Amniotic epithelial cell (primary cell): ENCODE data around the gene ALKBH4.
A peak's percentile ranks its signal among the peaks of the same experiment; 100 is the strongest.
"Not testable (repeated sequence)": the region's sequence is repeated elsewhere in the genome, so short reads cannot be mapped to it uniquely, and the experiment has no call there.

Experiments used
- DNase-seq: peaks from one replicate; pipeline ENCODE4 v3.0.0-alpha.2; 2010; ENCODE audit warnings: low read depth

ALKBH4 gene

DNA sequence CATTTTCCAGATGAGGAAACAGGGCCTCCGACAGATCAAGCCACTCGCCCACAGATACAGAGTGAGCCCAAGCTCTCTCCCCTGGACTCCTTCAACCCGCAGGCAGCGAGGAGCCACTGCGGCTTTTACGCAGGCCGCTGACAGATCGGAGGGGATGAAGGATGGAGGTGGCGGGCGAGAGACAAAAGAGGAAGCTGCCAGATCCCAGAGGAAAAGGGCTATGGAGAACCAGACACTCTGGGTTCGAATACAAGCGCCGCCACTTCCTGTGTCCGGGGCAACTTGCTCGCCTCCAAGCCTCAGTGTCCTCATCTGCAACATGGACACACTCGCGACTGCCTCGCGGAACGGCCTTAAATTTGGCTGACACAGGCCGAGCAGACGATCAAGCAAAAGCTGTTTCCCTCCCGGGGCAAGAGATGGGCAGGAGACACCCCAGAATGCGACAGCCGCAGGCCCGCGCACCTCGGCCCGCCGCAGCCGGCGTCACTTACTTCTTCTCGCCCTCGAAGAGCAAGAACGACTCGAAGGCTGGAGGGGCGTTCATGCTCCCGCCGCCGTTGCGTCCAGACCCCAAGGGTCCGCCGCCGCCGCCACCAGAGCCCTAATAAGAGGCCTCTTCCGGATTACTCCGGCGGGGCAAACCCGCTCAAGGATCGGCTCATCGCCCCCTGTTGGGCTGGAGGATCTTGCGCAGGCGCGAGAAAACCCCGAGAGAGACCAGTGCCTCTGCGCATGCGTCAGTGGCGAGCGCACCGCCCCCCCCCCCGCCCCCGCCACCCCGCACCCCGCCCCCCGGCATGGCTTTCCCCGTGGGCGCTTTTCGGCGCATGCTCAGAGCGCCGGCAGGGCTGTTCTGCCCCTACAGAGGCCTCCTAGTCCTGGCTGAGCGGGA lies 13.9 kb upstream of the ALKBH4 start, which contains the start of gene POLR2J:
Gene POLR2J, minus strand, starts transcription at position 609 of the 895 bp plus-strand sequence. Its CDS starts 62 bp downstream, at position 547.
- not testable (repeated sequence) for DNase-seq

DNA sequence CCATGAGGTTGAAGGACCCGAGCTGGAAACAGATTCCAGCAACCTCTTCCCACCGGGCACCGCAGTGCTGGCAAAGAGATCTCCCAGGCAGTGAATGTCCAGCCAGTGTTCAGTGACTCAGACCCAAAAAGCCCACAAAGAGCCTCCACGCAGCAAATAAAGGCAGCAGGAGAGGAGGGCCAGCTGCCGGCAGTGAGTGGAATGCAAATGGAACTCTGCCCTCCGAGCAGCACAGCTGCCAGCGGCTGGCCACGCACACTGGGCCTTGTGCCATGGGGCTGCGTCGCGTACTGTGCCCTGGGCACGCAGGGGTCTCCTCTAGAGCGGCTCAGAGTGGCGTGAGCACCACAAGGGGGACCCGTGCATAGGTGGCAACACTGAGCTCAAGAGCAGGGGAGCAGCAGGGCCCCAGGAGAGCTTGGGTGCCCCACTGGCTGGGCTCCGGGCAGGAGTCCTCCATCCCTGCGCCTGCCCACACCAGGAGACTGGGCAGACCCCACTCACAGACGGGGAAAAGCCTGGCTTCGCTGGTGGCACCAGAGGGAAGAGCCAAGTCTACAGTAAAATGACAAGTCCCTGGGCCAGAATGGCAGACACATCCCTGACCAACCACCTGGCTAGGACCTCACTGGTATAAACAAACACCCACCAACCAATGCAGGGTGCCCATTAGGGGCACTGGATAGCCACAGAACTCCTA lies 10.2 kb upstream of the ALKBH4 start:
- DNase-seq, result not testable (repeated sequence)

DNA sequence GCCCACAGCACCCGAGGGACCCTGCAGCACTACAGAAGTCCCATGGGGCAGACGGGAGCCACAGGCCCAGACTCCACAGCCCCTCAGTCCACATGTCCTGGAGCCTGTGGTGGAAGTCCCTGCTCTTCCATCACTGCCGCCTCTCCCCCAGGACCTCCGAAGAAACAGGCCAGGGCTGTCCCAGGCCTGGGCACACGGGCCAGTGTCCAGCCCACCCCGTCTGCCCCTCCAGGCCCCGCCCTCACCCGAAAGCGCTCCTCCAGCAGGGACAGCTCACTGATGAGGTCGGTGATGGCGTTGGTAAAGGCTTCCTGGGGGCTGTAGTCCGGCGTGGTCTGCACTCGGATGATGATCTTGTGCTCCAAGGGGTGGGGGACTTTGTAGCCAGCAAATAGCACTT lies 9.5 kb upstream of the ALKBH4 start:
- not testable (repeated sequence) for DNase-seq

DNA sequence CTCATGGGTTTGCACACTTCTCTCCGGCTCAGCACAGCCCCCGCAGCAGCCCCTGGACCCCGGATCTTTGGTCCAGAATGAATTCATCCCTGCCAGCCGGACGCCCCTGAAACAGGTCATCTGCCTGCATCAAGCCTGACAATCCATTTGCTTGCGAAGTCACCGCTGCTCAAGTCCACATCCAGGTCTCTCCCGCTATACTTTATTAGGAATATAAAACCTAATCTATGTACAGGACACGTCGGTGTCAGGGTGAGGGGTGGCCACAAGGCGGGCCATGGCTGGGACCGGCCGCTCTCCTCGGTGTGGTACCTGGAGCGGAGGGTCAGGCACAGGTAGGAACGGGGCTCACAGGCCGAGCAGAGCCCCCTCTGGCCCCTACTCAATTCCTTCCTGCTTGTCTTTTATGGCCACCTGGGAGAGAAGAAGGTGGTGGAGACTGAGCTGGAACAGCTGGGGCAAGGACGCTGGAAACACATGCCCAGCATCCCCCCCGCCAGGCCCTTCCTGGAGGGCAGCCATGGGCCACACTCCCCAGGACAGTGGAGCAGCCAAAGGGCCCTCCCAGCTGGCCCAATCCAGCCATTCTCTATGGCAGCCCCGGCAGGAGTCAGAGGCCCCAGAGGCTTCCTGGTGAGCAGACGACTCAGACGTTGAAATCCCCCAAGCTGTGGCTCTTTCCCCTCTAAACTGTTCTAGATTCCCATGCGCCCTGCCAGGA lies 8.8 kb upstream of the ALKBH4 start:
- no peak for DNase-seq

DNA sequence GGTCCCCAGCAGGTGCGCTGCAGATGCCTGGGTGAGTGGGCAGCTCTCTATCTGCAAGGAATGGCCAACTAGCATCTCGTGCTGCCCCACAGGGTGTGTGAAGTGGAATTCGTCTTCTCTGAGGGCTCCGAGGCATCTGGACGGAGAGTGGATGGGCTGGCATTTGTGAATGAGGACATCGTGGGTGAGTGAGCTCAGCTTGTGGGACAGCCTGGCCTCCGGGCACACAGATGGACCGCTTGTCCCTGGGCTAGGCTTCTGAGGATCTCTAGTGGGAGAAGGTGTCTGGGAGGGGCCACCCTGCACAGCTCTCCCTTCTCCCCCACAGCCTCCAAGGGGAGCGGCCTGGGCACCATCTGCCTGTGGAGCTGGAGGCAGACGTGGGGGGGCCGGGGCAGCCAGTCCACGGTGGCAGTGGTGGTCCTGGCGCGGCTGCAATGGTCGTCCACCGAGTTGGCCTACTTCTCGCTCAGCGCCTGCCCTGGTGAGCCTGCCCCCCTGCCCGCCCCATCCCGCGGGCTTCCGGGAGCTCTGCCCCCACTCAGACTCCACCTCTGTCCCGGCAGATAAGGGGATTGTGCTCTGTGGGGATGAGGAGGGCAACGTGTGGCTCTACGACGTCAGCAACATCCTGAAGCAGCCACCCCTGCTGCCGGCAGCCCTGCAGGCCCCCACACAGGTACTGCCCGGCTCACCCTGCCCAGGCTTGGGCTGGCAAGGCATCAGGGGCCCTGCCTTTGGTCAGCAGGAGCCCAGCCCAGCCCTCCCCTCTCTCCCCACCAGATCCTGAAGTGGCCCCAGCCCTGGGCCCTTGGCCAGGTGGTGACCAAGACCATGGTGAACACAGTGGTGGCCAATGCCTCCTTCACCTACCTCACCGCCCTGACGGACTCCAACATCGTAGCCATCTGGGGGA lies 7.7 kb upstream of the ALKBH4 start:
- no peak for DNase-seq

DNA sequence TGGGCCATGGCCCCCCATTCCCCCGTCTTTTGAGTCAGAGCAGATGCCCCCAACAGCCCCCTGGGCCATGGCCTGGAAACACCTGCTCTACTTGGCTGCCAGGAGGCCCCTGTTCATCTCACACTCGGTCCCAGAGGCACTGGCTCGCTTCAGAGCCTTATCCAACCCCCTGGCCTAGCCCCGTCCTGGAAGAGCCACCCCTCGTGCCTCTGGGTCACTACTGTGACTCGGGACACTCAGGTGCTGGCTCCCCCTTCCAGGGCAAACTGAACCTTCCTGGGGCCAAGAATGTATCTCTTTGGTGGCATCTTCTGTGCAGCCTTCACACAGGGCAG lies 7.1 kb upstream of the ALKBH4 start:
- no peak for DNase-seq

DNA sequence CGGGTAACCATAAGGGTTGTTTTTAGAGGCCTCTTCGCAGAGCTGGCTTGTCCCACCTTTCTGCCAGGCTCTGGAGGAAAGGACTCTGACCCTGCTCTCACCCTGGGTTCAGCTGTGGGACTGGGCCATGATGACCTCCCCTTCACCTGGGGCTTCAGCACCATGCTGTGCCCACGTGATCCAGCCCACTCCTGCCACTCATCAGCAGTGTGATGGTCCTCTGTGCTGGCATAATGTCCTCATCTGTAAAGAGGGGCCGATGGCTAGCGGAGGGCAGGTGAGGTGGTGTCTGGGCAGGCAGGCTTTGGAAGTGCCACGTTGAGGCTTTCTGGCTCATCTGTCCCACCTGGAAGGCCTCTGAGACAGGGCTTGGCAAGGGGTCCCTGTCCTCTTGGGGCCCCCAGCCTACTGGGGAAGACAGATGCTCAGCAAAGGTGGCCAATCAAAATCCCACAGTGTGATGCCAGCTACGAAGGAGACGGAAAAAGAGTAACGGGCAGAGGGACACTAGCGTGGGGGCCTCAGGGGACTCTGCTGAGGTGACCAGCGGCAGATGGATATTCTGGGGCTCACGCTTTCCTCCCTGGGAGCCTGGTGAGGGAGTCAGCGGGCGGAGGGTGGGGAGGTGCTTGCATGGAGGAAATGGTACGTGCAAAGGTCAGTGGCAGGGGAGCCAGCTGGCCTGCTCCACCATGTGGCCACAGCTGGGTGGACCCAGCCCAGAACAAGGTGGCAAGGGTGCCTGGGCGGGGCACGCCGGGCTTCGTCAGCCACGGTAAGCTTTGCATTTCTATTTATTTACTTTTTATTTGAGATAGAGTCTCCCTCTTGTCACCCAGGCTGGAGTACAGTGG lies 5.5 kb upstream of the ALKBH4 start:
- DNase-seq, result no peak

DNA sequence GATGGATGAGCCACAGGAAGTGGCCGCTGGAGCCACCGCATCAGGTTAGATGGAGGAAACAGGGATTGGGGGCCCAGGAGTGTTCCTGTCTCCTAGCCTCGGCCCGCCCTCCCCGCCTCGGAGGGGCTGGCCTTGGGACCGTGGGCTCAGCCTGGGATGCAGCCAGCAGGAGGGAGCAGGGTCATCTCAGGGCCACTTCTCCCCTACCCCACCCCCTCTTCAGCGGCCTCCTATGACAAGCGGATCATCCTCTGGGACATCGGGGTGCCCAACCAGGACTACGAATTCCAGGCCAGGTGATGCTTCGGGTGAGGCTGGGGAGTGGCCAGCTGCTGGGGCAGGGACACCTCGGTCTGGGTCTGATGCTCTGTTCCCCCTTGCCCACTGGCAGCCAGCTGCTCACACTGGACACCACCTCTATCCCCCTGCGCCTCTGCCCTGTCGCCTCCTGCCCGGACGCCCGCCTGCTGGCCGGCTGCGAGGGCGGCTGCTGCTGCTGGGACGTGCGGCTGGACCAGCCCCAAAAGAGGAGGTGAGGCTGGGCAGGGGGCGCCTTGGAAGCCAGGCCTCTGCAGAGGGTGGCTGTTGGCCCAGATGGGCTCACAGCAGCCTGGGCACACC lies 4.8 kb upstream of the ALKBH4 start:
- DNase-seq, result no peak

DNA sequence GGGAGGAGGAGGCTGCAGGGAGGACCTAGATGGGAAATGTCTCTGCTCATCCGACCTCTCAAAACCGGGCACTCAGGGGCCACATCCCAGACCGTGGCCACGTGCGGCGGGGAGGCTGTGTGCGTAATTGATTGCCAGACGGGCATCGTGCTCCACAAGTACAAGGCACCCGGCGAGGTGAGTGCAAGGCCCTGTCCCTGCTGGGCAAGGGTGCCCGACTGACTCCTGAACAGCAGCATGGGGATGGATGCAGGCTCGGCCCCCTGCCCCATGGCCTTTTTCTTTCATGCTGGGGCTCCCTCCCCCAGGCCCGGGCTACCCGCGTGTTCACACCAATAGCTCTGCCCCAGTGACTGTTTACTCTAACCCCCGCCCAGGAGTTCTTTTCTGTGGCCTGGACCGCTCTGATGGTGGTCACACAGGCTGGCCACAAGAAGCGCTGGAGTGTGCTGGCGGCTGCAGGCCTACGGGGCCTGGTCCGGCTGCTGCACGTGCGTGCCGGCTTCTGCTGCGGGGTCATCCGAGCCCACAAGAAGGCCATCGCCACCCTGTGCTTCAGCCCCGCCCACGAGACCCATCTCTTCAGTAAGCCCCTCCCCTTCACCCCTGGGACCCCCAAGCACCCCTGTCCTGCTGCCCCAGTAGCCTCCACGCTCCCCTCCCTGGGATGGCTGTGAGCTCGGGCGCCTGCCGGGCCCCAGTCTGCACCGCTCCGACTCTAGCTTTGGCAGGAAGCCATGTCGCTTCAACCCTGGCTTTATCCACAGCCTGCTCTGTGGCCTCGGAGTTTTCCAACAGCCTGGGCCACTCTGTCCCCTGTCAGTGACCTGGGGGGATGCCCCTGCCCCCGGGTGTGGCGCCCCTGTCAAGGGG lies 4.1 kb upstream of the ALKBH4 start:
- no peak for DNase-seq

DNA sequence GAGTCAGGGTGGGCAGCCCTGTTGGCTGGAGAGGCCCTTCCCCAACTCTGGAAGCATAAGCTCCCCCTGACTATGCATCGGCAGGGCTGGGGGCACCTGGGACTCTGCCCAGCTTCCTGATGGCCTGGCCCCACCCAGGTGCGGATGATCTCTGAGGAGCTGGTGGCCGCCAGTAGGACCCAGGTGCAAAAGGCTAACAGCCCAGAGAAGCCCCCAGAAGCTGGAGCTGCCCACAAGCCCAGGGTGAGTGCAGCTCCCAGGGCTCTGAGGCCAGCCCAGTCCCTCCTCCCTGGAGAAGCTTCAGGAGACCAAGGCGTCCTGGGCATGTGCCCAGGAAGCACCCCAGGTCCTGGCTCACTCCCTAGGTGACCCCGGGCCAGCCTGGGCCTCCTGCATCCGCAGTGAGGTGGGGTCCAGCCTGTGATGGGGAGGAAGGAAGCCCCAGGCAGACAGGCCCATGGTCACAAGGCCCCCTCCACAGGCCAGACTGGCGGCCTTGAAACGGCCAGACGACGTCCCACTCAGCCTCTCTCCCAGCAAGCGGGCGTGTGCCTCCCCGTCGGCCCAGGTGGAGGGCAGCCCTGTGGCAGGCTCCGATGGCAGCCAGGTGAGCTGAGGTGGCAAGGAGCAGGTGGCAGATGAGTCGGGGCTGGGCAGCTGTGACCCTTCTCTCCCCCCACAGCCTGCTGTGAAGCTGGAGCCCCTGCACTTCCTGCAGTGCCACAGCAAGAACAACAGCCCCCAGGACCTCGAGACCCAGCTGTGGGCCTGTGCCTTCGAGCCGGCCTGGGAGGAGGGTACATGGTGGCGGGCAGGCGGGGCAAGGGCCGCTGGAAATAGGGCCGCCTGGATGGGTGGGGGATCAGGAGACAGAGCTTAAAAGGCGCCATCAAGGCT lies 3.2 kb upstream of the ALKBH4 start:
- DNase-seq, result no peak

DNA sequence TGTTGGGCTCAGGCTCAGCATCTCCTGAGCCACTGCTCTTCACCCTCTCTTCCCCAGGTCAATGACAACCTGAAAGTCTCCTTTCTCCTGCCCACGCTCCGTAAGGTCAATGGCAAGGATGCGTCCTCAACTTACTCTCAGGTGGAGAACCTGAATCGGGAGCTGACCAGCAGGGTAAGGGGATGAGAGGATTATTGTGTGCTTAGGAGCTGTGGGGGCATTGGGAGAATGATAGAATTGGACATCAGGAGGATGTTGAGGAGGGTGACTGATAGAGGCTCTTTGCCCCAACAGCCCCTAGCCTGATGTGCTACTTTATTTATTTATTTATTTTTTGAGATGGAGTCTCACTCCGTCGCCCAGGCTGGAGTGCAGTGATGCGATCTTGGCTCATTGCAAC lies 1.4 kb upstream of the ALKBH4 start:
- DNase-seq, result no peak

DNA sequence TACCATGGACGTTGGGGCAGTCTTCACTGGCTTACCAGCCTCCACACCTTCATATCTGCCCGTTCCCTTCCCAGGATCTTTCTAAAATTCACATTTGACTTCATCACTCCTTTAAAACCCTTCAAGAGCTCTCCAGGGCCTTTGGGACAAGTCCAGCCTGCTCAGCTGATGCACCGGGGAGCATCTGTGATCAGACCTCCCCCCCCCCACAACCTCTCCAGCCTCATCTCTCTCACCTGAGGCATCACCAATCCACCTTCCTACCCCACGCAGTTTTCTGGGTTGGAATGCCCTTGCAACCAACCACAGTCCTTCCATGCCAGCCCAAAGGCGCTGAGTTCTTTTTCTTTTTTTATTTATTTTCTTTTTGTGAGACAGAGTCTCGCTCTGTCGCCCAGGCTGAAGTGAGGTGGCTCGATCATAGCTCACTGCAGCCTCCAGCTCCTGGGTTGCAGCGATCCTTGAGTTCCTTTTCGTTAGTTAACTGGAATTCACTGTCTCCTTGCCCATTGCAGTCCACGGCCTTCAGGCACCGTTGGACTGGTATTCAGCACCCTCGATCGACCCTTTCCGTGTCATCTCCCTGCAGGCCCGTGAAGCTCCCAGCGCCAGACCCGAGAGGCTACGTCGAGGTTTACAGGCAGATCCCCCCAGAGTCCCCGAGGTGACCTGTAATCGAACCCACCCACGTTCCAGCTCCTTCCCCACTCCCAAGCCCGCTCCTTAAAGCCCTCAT lies 654 bp downstream of the ALKBH4 start:
- no peak for DNase-seq

DNA sequence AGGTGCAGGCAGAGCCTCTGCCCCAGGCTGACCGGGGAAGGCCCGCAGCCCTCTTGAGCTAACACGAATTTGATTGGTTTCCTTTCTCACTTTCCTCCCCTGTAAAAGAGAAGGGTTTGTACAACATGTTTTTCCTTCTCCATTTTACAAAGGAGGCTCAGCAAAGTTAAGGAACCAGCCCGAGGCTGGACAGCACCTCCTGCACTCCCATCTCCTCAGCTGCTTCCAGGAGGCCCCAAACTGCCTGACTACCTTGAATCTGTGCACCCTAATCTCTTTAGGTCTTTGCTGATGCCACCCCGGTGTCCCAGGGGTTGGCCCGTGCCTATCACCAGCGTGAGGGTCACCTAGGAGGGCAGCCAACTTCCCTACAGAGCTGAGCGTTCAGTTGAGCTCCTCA lies 4.2 kb downstream of the ALKBH4 start:
- DNase-seq, result no peak

DNA sequence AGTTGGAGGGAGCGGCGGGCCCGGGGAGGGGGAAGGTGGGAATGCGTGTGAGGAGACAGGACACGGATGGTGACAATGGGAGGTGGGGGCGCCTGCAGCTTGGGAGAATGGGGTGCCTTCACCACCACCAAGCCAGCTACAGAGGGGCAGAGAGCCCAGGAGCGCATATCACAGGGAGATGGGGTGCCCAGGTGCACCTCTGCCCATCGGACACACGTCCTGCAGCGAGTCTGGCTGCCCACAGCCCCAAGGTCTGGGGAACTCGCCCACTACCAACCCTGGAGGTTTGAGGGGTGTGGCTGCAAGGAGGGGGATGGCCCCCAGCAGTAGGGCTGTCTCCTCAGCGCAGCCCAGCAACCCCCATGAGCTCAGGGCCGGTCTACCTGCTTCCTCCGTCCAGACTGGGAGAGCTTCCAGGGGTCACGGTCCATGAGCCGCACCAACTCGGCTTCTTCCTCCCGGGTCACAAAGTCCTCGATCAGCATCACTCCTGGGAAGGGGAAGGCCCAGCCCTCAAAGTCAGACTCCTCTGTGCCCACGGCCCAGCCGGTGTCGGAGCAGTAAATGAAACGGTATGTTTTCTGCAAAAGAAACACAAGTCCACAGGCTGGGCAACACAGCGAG lies 5.3 kb downstream of the ALKBH4 start:
- no peak for DNase-seq

DNA sequence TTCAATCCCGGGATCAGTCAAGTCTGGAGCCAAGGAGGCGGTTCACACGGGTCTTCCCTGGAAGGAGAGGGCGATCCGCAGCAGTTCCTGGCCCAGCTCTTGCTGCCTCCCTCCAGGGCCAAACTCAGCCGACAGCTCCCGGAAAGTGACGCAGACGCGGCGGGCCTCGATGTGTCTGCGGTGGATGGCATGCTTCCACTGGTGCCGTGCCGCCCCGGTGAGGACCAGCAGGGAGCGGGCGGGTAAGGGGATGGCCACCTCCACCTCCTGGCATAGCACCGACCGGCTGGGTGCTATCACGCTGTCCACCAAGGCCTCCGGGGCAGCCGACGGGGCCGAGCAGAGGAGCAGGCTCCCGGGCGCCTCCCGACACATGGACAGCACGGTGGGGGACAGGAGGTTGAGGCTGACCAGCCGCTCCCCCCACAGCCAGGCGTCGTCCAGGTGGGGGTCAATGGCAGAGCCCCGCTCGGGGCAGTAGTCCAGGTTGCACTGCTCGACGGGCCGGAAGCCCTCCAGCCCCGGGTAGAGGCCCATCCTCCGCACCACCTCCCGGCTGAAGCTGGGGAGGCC lies 7.2 kb downstream of the ALKBH4 start:
- DNase-seq, result no peak

DNA sequence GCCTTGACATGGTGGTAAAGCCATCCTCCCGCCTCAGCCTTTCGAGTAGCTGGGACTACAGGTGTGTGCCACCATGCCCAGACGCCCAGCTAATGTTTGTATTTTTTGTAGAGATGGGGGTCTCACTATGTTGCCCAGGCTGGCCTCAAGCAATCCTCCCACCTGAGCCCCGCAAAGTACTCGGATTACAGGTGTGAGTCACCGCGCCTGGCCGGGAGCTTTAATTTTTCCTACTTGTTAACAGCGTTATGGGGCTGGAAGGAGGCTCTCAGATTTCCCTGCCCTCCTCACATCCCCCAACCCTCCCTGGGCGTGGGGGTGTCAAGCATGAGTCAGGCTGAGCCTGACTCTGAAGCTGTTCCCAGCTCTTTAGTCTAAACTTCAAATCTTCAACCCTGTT lies 8.3 kb downstream of the ALKBH4 start:
- peak; percentile 64 for DNase-seq

DNA sequence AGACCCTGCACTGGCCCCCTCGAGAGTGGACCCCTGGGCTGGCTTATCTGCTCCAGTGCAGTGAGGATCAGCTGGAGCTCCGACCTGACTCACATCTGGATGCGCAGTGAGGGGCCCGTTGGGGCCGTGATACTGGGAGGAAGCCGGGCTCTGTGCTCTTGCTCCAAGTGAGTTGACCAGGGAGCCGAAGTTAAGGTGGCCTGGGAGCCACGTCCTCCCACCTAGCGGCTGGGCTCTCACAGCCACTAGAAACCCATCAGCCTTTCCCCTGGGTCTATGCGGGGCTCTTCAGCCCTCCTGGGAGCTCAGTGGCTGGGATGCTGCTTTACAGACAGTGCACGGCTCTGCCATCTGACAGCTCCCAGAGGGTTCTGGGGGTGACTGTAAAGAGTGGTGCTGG lies 9.1 kb downstream of the ALKBH4 start:
- DNase-seq, result no peak
